Tibial artery (tissue), 4 donors: Measurements from ENCODE around the gene BTN2A1.

Experiments used
- DNase-seq, 2 donors: peaks; one replicate each; pipeline ENCODE4 v3.0.0-alpha.2; 2019
- H3K27ac ChIP-seq, 2 donors: fragments of 200-600 bp; sonication (generic) in 1 of 2; 1 replicate in 1 of 2; 2 replicates in 1 of 2; pipeline ENCODE4 v1.5.1; 2018 to 2019; ENCODE audit warnings: mild to moderate bottlenecking in 1 of 2
- H3K27me3 ChIP-seq, 2 donors: fragments of 200-600 bp; sonication (generic) in 1 of 2; one replicate each; pipeline versions ENCODE4 v1.5.1 to v1.6.0; 2016 to 2019
- H3K36me3 ChIP-seq, 3 donors: fragments of 200-600 bp; sonication (generic) in 2 of 3; one replicate each; pipeline ENCODE4 v1.5.1; 2016 to 2019; ENCODE audit warnings: mild to moderate bottlenecking in 2 of 3
- H3K4me1 ChIP-seq, 4 donors: fragments of 200-600 bp; sonication (generic) in 2 of 4; 1 replicate in 3 of 4; 2 replicates in 1 of 4; pipeline ENCODE4 v1.5.1; 2016 to 2019
- H3K4me3 ChIP-seq, 2 donors: fragments of 200-600 bp; sonication (generic) in 1 of 2; 1 replicate in 1 of 2; 2 replicates in 1 of 2; pipeline ENCODE4 v1.5.1; 2018 to 2019; ENCODE audit warnings: mild to moderate bottlenecking in 2 of 2
- H3K9me3 ChIP-seq, 3 donors: fragments of 200-600 bp; sonication (generic) in 1 of 3; one replicate each; pipeline ENCODE4 v1.5.1; 2016 to 2019
- intact Hi-C: fragments of 100-400 bp; cut with DNase I; formaldehyde crosslinking; loops from one replicate; pipeline ENCODE4 v1.15.0; 2023; ENCODE audit warnings: low total_unique reads
- TF ChIP-seq, protein P1 (sequence below), 2 experiments: fragments of 200-600 bp in 1 of 2; fragments of 450-650 bp in 1 of 2; IDR thresholded peaks; one replicate each; pipeline ENCODE4 v1.5.1; 2017 to 2019; ENCODE audit warnings: antibody characterized with exemption in 2 of 2, mild to moderate bottlenecking in 1 of 2, moderate library complexity in 1 of 2

BTN2A1 gene

DNA sequence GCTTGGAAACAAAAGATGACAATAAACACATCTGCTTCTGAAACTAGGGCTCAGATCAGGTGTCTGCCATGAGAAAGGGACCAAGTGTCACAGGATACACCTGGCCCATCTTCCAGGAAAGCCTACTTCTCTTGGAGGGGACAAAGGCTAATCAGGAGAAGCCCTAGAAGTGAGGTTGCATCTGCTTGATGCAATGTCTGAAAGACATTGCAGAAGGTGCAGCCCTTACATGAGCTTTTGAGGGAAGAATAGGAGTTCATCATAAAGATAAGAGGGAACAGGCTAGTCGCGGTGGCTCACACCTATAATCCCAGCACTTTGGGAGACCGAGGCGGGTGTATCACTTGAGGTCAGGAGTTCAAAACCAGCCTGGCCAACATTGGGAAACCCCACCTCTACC is 39.9 kb downstream of the BTN2A1 start:
- H3K4me1 ChIP-seq, result peaks cover 0 to 12% (median 8%) of the 10 kb centered on the region in 4 donors
- no peaks in the 10 kb centered on the region for H3K36me3 ChIP-seq
- H3K27me3 ChIP-seq, result peaks cover 2 to 26% of the 10 kb centered on the region in 2 donors
- TF ChIP-seq, protein P1, sequence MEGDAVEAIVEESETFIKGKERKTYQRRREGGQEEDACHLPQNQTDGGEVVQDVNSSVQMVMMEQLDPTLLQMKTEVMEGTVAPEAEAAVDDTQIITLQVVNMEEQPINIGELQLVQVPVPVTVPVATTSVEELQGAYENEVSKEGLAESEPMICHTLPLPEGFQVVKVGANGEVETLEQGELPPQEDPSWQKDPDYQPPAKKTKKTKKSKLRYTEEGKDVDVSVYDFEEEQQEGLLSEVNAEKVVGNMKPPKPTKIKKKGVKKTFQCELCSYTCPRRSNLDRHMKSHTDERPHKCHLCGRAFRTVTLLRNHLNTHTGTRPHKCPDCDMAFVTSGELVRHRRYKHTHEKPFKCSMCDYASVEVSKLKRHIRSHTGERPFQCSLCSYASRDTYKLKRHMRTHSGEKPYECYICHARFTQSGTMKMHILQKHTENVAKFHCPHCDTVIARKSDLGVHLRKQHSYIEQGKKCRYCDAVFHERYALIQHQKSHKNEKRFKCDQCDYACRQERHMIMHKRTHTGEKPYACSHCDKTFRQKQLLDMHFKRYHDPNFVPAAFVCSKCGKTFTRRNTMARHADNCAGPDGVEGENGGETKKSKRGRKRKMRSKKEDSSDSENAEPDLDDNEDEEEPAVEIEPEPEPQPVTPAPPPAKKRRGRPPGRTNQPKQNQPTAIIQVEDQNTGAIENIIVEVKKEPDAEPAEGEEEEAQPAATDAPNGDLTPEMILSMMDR (IDR thresholded peaks at IDR 0.05), result no peak
- no peaks in the 10 kb centered on the region for H3K9me3 ChIP-seq
- intact Hi-C loops, result no loop called here
- DNase-seq, result no peak
- H3K27ac ChIP-seq, result no peak overlapping the region
- no peak overlapping the region for H3K4me3 ChIP-seq

DNA sequence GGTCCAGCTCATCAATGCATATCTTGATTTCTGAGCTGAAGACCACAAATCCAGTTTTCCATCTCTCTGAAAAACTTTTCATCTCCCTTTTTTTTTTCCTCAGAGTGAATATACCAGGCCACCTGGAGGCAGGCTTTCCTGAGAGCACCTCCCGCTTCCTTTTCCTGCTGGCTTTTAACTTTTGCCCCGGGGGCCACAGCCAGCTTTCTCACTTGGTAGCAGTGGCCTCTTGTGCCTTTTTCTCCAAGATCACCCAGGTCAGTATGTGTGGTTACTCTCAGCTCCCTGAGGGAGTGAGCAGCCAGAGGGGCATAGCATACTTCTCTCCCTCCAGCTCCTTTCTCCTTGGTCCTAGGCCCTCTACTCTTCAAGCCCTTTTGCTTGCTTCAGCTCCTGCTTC is 42.3 kb downstream of the BTN2A1 start, which contains the start of gene BTN1A1:
Gene BTN1A1 (plus strand): TSS at position 202 of the 400 bp plus-strand sequence. CDS start 984 bp downstream, outside the sequence.
- Histone ChIP-seq H3K4me3 (peak within 1 kb of the TSS in 1 of 2 donors; percentile 48), H3K4me1 (peaks cover 0 to 12% (median 8%) of the 10 kb centered on the region in 4 donors), H3K27ac (no peak within 1 kb of the TSS), H3K36me3 (no peaks in the 10 kb centered on the region), H3K9me3 (no peaks in the 10 kb centered on the region), H3K27me3 (peaks cover 2 to 40% of the 10 kb centered on the region in 2 donors)
- TF ChIP-seq, protein P1 (IDR thresholded peaks at IDR 0.05), result no peak
- intact Hi-C loops, result no loop called here
- no peak for DNase-seq

DNA sequence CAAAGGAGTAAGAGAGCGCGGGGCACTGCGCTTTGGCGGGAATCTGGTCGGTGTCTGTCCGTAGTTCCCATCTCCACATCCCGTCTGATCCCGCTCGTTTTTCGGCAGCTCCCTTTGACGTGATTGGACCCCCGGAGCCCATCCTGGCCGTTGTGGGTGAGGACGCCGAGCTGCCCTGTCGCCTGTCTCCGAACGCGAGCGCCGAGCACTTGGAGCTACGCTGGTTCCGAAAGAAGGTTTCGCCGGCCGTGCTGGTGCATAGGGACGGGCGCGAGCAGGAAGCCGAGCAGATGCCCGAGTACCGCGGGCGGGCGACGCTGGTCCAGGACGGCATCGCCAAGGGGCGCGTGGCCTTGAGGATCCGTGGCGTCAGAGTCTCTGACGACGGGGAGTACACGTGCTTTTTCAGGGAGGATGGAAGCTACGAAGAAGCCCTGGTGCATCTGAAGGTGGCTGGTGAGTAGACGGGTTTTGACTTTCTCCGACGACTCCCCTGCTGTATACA is 43.8 kb downstream of the BTN2A1 start:
- Histone ChIP-seq H3K4me1 (peaks cover 0 to 12% (median 8%) of the 10 kb centered on the region in 4 donors), H3K4me3 (peak overlapping the region; percentile 15 to 48), H3K9me3 (no peaks in the 10 kb centered on the region), H3K36me3 (no peaks in the 10 kb centered on the region), H3K27ac (no peak overlapping the region), H3K27me3 (peaks cover 2 to 40% of the 10 kb centered on the region in 2 donors)
- TF ChIP-seq, protein P1 (IDR thresholded peaks at IDR 0.05), result no peak
- intact Hi-C loops, result no loop called here
- DNase-seq, result peak; percentile 39 to 68

DNA sequence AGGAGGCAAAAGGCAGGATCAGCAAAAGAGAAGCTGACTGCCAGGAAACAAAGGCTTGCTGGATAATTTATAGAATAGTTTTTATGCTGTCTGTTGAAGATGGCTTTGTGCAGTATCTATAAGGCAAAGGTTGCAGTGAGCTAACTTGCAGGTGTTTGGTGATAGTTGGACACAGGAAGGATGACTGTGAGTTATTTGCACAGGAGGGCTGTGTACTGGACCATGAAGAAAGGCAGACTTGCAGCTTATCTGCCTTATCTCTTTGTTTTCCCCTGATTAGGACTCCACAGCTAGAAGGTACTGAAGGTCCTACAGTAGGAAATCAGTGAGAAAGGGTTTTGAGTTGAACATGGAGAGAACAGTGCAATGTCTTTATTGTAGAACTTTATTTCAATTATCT is 44.4 kb downstream of the BTN2A1 start:
- Histone ChIP-seq H3K9me3 (no peaks in the 10 kb centered on the region), H3K4me3 (peak overlapping the region; percentile 15 to 48), H3K27ac (no peak overlapping the region), H3K4me1 (peaks cover 0 to 12% (median 8%) of the 10 kb centered on the region in 4 donors), H3K27me3 (peaks cover 2 to 40% of the 10 kb centered on the region in 2 donors), H3K36me3 (no peaks in the 10 kb centered on the region)
- no peak for DNase-seq
- intact Hi-C loops, result no loop called here
- TF ChIP-seq, protein P1 (IDR thresholded peaks at IDR 0.05), result no peak

DNA sequence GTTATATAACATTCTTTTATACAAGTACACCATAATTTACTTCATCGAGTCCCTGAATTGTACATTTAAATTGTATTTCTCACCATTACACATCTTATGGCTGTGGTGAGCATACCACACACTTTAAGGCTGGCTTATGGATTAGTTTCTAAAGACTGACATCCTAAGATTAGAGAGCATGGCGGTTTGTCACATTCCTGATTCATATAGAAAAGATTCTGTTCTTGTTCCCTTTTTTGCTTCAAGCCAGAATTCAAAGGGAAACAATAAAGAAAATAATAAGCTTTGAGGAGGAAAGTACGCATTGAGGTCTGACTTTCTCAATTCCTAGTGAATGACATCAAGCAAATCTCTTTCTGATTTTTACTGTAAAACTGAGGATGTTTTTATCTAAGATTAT is 44.9 kb downstream of the BTN2A1 start:
- peaks cover 2 to 40% of the 10 kb centered on the region in 2 donors for H3K27me3 ChIP-seq
- no peak overlapping the region for H3K27ac ChIP-seq
- TF ChIP-seq, protein P1 (IDR thresholded peaks at IDR 0.05), result no peak
- H3K36me3 ChIP-seq, result no peaks in the 10 kb centered on the region
- intact Hi-C loops, result no loop called here
- H3K4me3 ChIP-seq, result no peak overlapping the region
- no peaks in the 10 kb centered on the region for H3K9me3 ChIP-seq
- no peak for DNase-seq
- peaks cover 0 to 12% (median 8%) of the 10 kb centered on the region in 4 donors for H3K4me1 ChIP-seq
